AG04449 (cell line): ENCODE results near the gene PPM1M.
A peak's percentile ranks its signal among the peaks of the same experiment; 100 is the strongest.

Experiments used
- CTCF ChIA-PET: fragments of 350-600 bp; formaldehyde crosslinking; extraction: SDS; loops from one replicate; lab custom pipeline; 2021; ENCODE audit warnings: antibody characterized with exemption; lab: Yijun Ruan, JAX
- POLR2A ChIA-PET: fragments of 400-600, 350-600 bp; formaldehyde crosslinking; extraction: SDS; loops from one replicate; lab custom pipeline; 2020; ENCODE audit warnings: antibody characterized with exemption, inconsistent platforms; lab: Yijun Ruan, JAX
- DNase-seq: peaks from one replicate; pipeline ENCODE4 v3.0.0-alpha.2; 2010; ENCODE audit warnings: low read depth, low spot score
- H3K4me3 ChIP-seq: 2 replicates; pipeline ENCODE4 v1.5.1; 2011; ENCODE audit warnings: low read depth, mild to moderate bottlenecking, control low read depth, low read length
- TF ChIP-seq, protein P1 (sequence below): IDR thresholded peaks from one replicate; pipeline ENCODE4 v1.5.1; 2011; ENCODE audit warnings: mild to moderate bottlenecking, moderate library complexity, low read length, control low read depth, inconsistent platforms; ENCODE audit not compliant: insufficient read depth; ENCODE audit errors: missing control alignments

PPM1M gene

DNA sequence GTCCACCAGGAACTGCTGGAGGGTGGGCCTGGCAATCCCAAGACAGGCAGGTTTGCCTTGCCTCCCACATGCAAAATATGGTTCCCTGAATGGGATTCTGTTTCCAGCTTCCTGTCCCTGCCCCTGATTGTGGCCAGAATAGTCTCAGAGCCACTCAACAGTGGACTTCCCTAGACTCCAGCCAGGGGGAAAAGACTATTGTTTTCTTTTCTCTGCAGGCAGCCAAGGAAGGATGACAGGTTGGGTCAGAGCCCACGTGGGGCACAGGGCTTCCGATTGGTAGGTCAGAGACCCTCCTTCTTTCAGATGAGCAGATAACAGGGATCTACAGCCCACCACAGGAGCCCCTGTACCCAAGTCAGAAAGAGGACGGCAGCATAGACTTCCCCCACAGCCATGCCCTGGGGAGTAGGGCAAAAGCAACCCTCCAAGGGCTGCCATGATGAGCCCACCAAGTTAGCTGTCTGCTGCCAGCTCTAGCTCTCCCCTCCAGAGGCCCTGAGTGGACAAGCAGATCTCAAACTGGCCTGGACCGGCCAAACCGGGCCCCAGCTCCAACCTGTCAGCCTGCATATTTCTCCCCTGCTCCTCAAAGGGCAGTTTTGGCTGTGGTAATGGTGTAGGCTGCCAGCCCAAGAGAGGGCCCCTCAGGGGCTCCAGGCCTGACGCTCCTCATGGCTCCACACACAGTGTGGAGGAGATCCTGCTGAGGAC lies 26.5 kb upstream of the PPM1M start:
- H3K4me3 ChIP-seq, result no peak overlapping the region
- POLR2A ChIA-PET, result interaction anchor here (0.7 to 1.8 kb wide), 3 partner anchors 18 to 162 kb away, joined by 3 to 13 read pairs (median 4); no protein-coding TSS in a partner anchor
- CTCF ChIA-PET, result interaction anchor here (1.1 to 17.4 kb wide), 18 partner anchors 13 to 228 kb away, joined by 3 to 389 read pairs (median 8); partner anchors contain the start of genes ALAS1, DNAH1, SEMA3G and TWF2
- no peak for DNase-seq
- TF ChIP-seq, protein P1, sequence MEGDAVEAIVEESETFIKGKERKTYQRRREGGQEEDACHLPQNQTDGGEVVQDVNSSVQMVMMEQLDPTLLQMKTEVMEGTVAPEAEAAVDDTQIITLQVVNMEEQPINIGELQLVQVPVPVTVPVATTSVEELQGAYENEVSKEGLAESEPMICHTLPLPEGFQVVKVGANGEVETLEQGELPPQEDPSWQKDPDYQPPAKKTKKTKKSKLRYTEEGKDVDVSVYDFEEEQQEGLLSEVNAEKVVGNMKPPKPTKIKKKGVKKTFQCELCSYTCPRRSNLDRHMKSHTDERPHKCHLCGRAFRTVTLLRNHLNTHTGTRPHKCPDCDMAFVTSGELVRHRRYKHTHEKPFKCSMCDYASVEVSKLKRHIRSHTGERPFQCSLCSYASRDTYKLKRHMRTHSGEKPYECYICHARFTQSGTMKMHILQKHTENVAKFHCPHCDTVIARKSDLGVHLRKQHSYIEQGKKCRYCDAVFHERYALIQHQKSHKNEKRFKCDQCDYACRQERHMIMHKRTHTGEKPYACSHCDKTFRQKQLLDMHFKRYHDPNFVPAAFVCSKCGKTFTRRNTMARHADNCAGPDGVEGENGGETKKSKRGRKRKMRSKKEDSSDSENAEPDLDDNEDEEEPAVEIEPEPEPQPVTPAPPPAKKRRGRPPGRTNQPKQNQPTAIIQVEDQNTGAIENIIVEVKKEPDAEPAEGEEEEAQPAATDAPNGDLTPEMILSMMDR, result no peak

GRCh38 chr3:52220380-52221026 lies 25.1 kb upstream of the PPM1M start:
- ChIA-PET CTCF (interaction anchor here (0.6 to 17.4 kb wide), 52 partner anchors 14 to 238 kb away, joined by 3 to 389 read pairs (median 5); partner anchors contain the start of genes ALAS1, DNAH1, GLYCTK and RPL29), POLR2A (interaction anchor here (1.0 kb wide), 1 partner anchor 17 kb away, joined by 6 read pairs; no protein-coding TSS in a partner anchor)
- TF ChIP-seq, protein P1, result peak; percentile 98
- H3K4me3 ChIP-seq, result no peak overlapping the region
- DNase-seq, result no peak

- no peak overlapping the region for H3K4me3 ChIP-seq
- ChIA-PET POLR2A (interaction anchor here (1.0 kb wide), 1 partner anchor 16 kb away, joined by 6 read pairs; no protein-coding TSS in a partner anchor), CTCF (interaction anchor here (0.7 to 17.4 kb wide), 45 partner anchors 14 to 237 kb away, joined by 3 to 389 read pairs (median 6); partner anchors contain the start of genes ALAS1, DNAH1, GLYCTK and RPL29)
- TF ChIP-seq, protein P1, result no peak
- DNase-seq, result no peak
Measured at GRCh38 chr3:52221141-52221562, 24.4 kb upstream of the PPM1M start.

- no peak for DNase-seq
- TF ChIP-seq, protein P1, result no peak
- POLR2A ChIA-PET, result interaction anchor here (1.2 kb wide), 1 partner anchor 16 kb away, joined by 3 read pairs; no protein-coding TSS in a partner anchor
- CTCF ChIA-PET, result interaction anchor here (0.7 to 17.4 kb wide), 26 partner anchors 8 to 236 kb away, joined by 3 to 389 read pairs (median 6); partner anchors contain the start of genes ALAS1, DNAH1, GLYCTK and TWF2
- H3K4me3 ChIP-seq, result no peak overlapping the region
Measured at GRCh38 chr3:52221563-52222318, 23.8 kb upstream of the PPM1M start.

- ChIA-PET CTCF (interaction anchor here (1.0 to 17.4 kb wide), 9 partner anchors 8 to 161 kb away, joined by 3 to 389 read pairs (median 27); partner anchors contain the start of genes GLYCTK, TWF2 and WDR82), POLR2A (interaction anchor here (0.8 to 1.2 kb wide), 2 partner anchors 15 to 68 kb away, joined by 3 read pairs; partner anchors contain the start of gene POC1A)
- DNase-seq, result no peak
- H3K4me3 ChIP-seq, result no peak overlapping the region
- TF ChIP-seq, protein P1, result no peak
Measured at GRCh38 chr3:52222319-52223221, 23.0 kb upstream of the PPM1M start.
